Upper lobe of left lung (tissue), 4 donors: ENCODE results near the gene BRWD1.

Source experiments
- EP300 ChIP-seq, 4 donors: sonication (generic); formaldehyde crosslinking; IDR thresholded peaks; one replicate each; pipeline ENCODE4 v1.5.1; 2017; ENCODE audit warnings: antibody characterized with exemption in 4 of 4, control low read depth in 2 of 4
- POLR2A ChIP-seq, 4 donors: fragments of 450-650 bp; IDR thresholded peaks; one replicate each; pipeline ENCODE4 v1.5.1; 2016 to 2017; ENCODE audit warnings: antibody characterized with exemption in 4 of 4, mild to moderate bottlenecking in 2 of 4
- POLR2AphosphoS5 ChIP-seq, 2 donors: sonication (generic); formaldehyde crosslinking; IDR thresholded peaks; one replicate each; pipeline ENCODE4 v1.5.1; 2017; ENCODE audit warnings: antibody characterized with exemption in 2 of 2
- TF ChIP-seq, protein P1 (sequence below), 6 experiments: fragments of 450-650 bp in 4 of 6; fragments of 200-600 bp in 2 of 6; sonication (generic) in 2 of 6; IDR thresholded peaks; one replicate each; pipeline ENCODE4 v1.5.1; 2016 to 2019; ENCODE audit warnings: antibody characterized with exemption in 6 of 6

- no peak for TF ChIP-seq EP300 (IDR thresholded peaks at IDR 0.05)
- TF ChIP-seq, protein P1, sequence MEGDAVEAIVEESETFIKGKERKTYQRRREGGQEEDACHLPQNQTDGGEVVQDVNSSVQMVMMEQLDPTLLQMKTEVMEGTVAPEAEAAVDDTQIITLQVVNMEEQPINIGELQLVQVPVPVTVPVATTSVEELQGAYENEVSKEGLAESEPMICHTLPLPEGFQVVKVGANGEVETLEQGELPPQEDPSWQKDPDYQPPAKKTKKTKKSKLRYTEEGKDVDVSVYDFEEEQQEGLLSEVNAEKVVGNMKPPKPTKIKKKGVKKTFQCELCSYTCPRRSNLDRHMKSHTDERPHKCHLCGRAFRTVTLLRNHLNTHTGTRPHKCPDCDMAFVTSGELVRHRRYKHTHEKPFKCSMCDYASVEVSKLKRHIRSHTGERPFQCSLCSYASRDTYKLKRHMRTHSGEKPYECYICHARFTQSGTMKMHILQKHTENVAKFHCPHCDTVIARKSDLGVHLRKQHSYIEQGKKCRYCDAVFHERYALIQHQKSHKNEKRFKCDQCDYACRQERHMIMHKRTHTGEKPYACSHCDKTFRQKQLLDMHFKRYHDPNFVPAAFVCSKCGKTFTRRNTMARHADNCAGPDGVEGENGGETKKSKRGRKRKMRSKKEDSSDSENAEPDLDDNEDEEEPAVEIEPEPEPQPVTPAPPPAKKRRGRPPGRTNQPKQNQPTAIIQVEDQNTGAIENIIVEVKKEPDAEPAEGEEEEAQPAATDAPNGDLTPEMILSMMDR (IDR thresholded peaks at IDR 0.05): no peak
- TF ChIP-seq POLR2A (IDR thresholded peaks at IDR 0.05): no peak
- TF ChIP-seq POLR2AphosphoS5 (IDR thresholded peaks at IDR 0.05): no peak
These were observed 16.6 kb upstream of the BRWD1 start for GRCh38 chr21:39330001-39330400.
